SH-SY5Y (cell line): ENCODE measurements around the gene LYPD6B.

Experiments used
- GATA2 ChIP-seq: IDR thresholded peaks from 2 replicates; pipeline ENCODE4 v1.6.1; 2011; ENCODE audit warnings: mild to moderate bottlenecking, low read depth, low read length
- GATA3 ChIP-seq: IDR thresholded peaks from 2 replicates; pipeline ENCODE4 v1.6.1; 2011; ENCODE audit warnings: low read depth, mild to moderate bottlenecking, low read length, moderate library complexity

DNA sequence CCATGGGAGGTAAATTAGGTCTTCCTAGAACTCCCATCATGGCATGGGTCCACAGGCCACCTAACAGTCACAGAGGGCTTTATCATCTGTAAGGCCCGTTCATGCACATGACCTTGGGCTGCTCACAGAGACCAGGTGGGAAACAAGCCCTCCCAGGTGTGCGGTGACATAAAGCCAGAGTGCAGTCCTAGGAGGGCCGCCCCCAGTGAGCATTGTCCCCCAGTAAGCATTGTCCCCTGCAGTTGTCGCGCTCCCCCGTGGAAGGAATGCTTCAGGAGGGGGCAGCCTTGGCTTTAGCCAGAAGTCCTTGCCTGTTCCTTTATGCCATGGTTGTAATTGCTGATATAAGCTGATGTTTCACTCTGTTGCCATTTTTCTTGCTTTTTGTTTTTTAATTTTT lies 41.7 kb upstream of the LYPD6B start:
- no peak for TF ChIP-seq GATA2
- no peak for TF ChIP-seq GATA3
